Skin epidermis (tissue), 12 donors: ENCODE data around the gene CNST.
"Not testable (repeated sequence)": the region's sequence is repeated elsewhere in the genome, so short reads cannot be mapped to it uniquely, and the experiment has no call there.

Source experiments
- H3K27ac ChIP-seq, 21 experiments: fragments of 200-600 bp; sonication (generic) in 11 of 21; one replicate each; pipeline ENCODE4 v1.5.0; 2020; ENCODE audit warnings: mild to moderate bottlenecking in 3 of 21, inconsistent platforms in 2 of 21, moderate library complexity in 2 of 21
- H3K4me3 ChIP-seq, 7 experiments: fragments of 200-600 bp; sonication (generic) in 2 of 7; one replicate each; pipeline ENCODE4 v1.5.0; 2020; ENCODE audit warnings: inconsistent platforms in 2 of 7, mild to moderate bottlenecking in 2 of 7, moderate library complexity in 1 of 7

Gene CNST

DNA sequence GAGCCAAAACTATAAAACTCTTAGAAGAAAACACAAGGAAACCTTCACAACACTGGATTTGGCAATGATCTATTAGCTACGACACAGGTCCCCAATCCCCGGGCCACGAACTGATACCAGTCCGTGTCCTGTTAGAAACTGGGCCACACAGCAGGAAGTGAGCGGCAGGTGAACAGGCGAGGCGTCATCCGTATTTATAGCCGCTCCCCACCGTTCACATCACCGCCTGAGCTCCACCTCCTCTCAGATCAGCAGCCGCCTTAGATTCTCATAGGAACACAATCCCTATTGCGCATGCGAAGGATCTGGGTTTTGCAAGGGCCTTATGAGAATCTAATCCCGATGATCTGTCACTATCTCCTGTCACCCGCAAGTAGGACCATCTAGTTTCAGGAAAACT lies 12.1 kb upstream of the CNST start:
- Histone ChIP-seq H3K4me3 (no peak overlapping the region), H3K27ac (no peak overlapping the region)

DNA sequence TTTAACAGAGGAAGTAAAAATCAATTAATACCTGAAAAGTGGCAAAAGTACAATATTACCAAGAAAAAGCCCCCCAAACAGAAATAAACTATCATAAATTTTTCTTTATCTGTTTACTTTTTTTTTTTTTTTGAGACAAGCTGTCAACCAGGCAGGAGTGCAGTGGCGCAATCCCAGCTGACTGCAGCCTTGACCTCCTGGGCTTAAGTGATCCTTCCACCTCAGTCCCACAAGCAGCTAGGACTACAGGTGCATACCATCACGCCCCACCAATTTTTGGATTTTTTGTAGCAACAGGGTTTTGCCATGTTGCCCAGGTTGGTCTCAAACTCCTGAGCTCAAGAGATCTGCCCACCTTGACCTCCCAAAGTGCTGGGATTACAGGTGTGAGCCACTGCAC lies 8.2 kb upstream of the CNST start:
- no peak overlapping the region for H3K4me3 ChIP-seq

GRCh38 chr1:246559310-246559709 lies 6.9 kb upstream of the CNST start:
- no peak overlapping the region for H3K27ac ChIP-seq
- H3K4me3 ChIP-seq = no peak overlapping the region

More for the DNA sequence above, 8.2 kb upstream of the CNST start:
- H3K27ac ChIP-seq = no peak overlapping the region

GRCh38 chr1:246560833-246561232 lies 5.4 kb upstream of the CNST start:
- H3K4me3 ChIP-seq, H3K27ac ChIP-seq: not testable (repeated sequence)

DNA sequence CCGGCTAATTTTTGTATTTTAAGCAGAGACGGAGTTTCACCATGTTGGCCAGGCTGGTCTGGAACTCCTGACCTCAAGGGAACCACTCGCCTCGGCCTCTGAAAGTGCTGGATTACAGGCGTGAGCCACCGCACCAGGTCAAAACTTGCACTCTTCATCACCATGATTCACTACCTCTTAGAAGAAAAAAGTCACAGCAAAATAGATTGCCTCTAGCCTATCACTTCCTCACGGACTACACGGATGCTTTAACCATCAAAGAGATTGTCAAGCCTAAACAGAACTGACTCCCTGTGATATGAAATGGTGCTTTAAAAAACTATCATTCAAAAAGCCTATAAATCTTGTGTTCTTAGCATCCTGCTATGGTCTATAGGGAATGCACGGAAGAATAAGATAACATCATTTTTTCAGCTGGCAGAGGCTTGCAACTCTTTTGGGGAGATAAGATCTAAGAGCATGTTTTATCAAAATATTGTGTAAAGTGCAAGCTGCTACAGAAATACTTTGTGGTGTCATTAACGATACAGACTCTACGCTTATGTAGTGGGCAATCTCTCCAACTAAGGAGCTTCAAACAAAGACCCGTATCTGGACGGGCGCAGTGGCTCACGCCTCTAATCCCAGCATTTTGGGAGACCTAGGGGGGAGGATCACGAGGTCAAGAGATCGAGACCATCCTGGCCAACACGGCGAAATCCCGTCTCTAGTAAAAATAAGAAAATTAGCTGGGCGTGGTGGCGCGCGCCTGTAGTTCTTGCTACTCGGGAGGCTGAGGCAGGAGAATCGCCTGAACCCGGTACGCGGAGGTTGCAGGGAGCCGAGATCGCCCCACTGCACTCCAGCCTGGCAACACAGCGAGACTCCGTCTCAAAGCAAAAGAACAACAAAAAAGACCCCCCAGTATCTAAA lies 1.2 kb upstream of the CNST start:
- H3K4me3 ChIP-seq = peak overlapping the region; percentile 77 to 98 (median 92)
- peak overlapping the region in 20 of 21 experiments; percentile 34 to 98 (median 93) for H3K27ac ChIP-seq

DNA sequence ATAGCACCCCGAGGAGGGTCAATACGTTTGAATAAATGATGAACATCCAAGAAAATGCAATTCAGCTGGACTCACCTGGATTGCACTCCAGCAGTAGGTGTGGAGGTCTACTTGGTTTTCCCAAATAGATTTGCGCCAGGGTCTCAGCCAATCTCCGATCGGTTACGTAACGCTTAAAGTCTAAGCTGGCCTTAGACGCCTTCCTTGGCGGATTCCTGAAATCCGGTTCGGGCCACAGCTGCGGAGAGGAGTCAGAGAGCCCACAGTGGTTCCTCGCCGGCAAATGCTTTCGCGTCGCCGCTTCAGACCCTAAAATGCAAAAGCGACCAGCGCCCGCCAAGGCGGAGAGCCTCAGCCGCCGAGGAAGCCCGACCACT lies 517 bp upstream of the CNST start:
- peak overlapping the region in 20 of 21 experiments; percentile 34 to 98 (median 93) for H3K27ac ChIP-seq
- H3K4me3 ChIP-seq = peak overlapping the region; percentile 77 to 98 (median 92)

GRCh38 chr1:246566813-246567645 lies 773 bp downstream of the CNST start:
- Histone ChIP-seq H3K27ac (peak overlapping the region; percentile 81 to 98 (median 93)), H3K4me3 (peak overlapping the region; percentile 77 to 98 (median 92))

DNA sequence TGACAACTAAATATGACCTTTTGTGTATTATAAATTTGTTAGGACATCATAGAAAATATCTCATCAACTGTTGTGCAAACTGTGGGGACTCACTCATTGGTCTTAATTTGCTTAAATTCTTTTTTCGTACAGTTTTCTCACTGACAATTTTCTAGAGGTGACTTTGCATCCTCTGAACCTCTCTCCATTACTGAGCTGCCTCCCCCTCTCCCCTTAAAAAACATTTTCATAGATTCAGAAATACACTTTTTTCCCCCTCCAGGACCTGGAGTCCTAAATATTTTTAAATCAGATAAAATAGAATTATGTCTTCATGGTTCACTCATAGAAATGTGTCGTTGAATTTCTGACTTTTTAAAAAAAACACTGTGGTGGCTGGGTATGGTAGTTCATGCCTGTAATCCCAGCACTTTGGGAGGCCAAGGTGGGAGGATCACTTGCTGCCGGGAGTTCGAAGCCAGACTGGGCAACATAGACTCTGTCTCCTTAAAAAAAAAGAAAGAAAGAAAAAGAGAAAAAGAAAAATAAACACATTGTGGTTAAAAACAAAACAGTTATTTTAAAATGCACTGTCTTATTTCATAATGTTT lies 1.5 kb downstream of the CNST start:
- Histone ChIP-seq H3K4me3 (peak overlapping the region in 5 of 7 experiments; percentile 83 to 98 (median 92)), H3K27ac (peak overlapping the region in 18 of 21 experiments; percentile 87 to 98 (median 93))

- H3K4me3 ChIP-seq = no peak overlapping the region
- H3K27ac ChIP-seq = peak overlapping the region in 17 of 21 experiments; percentile 3 to 80 (median 52)
Observed at GRCh38 chr1:246569248-246570238, 3.3 kb downstream of the CNST start.

GRCh38 chr1:246571309-246571708 lies 5.1 kb downstream of the CNST start:
- H3K4me3 ChIP-seq = not testable (repeated sequence)
- H3K27ac ChIP-seq = peak overlapping the region in 16 of 21 experiments; percentile 27 to 80 (median 56)

GRCh38 chr1:246571953-246572352 lies 5.7 kb downstream of the CNST start:
- H3K27ac ChIP-seq = peak overlapping the region in 12 of 21 experiments; percentile 27 to 80 (median 56)

GRCh38 chr1:246572785-246573184 lies 6.5 kb downstream of the CNST start:
- Histone ChIP-seq H3K27ac (peak overlapping the region in 6 of 21 experiments; percentile 25 to 69 (median 57)), H3K4me3 (no peak overlapping the region)

More at GRCh38 chr1:246571953-246572352, 5.7 kb downstream of the CNST start:
- H3K4me3 ChIP-seq = no peak overlapping the region

DNA sequence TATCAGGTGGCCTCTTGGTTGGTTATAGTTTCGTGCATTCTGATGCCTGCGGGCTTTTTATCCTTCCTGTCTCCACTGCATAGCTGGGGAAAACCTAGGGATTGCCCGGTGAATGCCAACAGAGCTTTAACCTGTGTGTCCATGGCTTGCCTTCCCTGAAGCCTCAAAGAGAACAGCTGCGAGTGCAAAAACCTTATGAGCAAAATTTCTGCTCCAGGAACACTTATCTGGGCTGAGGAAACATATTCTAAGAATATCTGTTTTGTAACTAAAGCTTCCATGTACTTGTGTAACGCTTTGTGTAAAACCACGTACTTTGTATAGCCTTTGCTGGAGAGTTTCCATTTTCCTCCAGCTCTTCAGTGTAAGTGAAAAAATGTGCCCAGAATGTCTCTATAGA lies 7.2 kb downstream of the CNST start:
- H3K27ac ChIP-seq = peak overlapping the region in 9 of 21 experiments; percentile 1 to 69 (median 44)
- H3K4me3 ChIP-seq = no peak overlapping the region

DNA sequence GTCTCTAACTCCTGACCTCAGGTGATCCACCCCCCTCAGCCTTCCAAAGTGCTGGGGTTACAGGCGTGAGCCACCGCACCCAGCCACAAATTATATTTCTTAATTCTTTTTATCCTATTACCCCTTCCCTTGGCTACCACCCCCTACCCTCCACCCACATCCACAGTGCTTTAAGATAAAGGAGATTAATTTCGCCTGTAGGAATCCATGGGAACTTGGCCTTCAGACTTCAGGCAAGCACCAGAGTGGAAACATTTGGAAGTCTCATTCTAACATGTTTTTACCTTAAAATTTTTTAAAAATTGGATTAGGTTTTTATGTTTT lies 10.4 kb downstream of the CNST start:
- H3K4me3 ChIP-seq = no peak overlapping the region
- H3K27ac ChIP-seq = no peak overlapping the region

- Histone ChIP-seq H3K27ac (no peak overlapping the region), H3K4me3 (no peak overlapping the region)
Observed at GRCh38 chr1:246577082-246577719, 10.9 kb downstream of the CNST start.

GRCh38 chr1:246577720-246578106 lies 11.5 kb downstream of the CNST start:
- H3K4me3 ChIP-seq = no peak overlapping the region
- no peak overlapping the region for H3K27ac ChIP-seq

- H3K27ac ChIP-seq = peak overlapping the region in 6 of 21 experiments; percentile 23 to 58 (median 32)
Observed at GRCh38 chr1:246579818-246580217, 13.6 kb downstream of the CNST start.

More at GRCh38 chr1:246579818-246580217, 13.6 kb downstream of the CNST start:
- H3K4me3 ChIP-seq = no peak overlapping the region
